CD4-positive, alpha-beta T cell treated with Interleukin-12 subunit alpha and Interleukin-12 subunit beta, for 1 hour (primary cell): ENCODE data around the gene CHST13.

Experiments
- DNase-seq: peaks from one replicate; pipeline ENCODE4 v3.0.0-alpha.2; 2020

Gene CHST13

GRCh38 chr3:126543457-126544061 is 19.6 kb downstream of the CHST13 start:
- DNase-seq = no peak

- no peak for DNase-seq
Observed at GRCh38 chr3:126544596-126545281, 20.8 kb downstream of the CHST13 start.

- no peak for DNase-seq
Observed at GRCh38 chr3:126545544-126545943, 21.6 kb downstream of the CHST13 start.

- no peak for DNase-seq
Observed at GRCh38 chr3:126546013-126546412, 22.1 kb downstream of the CHST13 start.

- DNase-seq = no peak
Observed at GRCh38 chr3:126546549-126547239, 22.7 kb downstream of the CHST13 start.

- DNase-seq = no peak
Observed at GRCh38 chr3:126547721-126548120, 23.8 kb downstream of the CHST13 start.

GRCh38 chr3:126548556-126549466 is 24.9 kb downstream of the CHST13 start:
- DNase-seq = no peak

GRCh38 chr3:126549861-126550487 is 26.0 kb downstream of the CHST13 start:
- no peak for DNase-seq

GRCh38 chr3:126550488-126551051 is 26.6 kb downstream of the CHST13 start:
- DNase-seq = no peak

- no peak for DNase-seq
Observed at GRCh38 chr3:126551121-126551838, 27.3 kb downstream of the CHST13 start.

- DNase-seq = no peak
Observed at GRCh38 chr3:126551839-126552687, 28.1 kb downstream of the CHST13 start.

GRCh38 chr3:126552688-126553283 is 28.8 kb downstream of the CHST13 start:
- no peak for DNase-seq

GRCh38 chr3:126553284-126554084 is 29.5 kb downstream of the CHST13 start:
- DNase-seq = no peak

- DNase-seq = no peak
Observed at GRCh38 chr3:126554560-126555525, 30.9 kb downstream of the CHST13 start.

- DNase-seq = no peak
Observed at GRCh38 chr3:126555795-126556636, 32.1 kb downstream of the CHST13 start.

- no peak for DNase-seq
Observed at GRCh38 chr3:126556637-126557414, 32.9 kb downstream of the CHST13 start.
